HCEC 1CT (cell line): ENCODE results near the gene AGAP3.

Experiments used
- DNase-seq: peaks from one replicate; pipeline ENCODE4 v3.0.0-alpha.2; 2017

The AGAP3 gene

DNA sequence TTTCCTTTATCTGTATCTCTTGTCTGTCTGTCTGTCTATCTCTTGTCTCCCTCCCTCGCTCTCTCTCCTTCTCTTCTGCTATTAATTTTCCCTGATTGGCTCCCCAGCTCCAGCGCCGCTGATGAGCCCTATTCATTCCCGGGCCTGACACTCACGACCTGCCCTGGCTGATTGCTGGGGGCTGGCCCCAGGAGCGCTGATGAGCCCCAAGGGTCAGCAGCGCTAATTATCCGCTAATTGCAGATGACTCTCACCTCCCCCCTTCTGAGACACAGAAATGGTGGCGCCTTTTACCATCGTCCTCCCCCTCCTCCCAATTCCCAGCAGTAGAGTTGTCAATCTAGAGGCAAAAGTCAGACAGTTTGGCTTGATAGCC lies 82.5 kb downstream of the AGAP3 start:
- no peak for DNase-seq

DNA sequence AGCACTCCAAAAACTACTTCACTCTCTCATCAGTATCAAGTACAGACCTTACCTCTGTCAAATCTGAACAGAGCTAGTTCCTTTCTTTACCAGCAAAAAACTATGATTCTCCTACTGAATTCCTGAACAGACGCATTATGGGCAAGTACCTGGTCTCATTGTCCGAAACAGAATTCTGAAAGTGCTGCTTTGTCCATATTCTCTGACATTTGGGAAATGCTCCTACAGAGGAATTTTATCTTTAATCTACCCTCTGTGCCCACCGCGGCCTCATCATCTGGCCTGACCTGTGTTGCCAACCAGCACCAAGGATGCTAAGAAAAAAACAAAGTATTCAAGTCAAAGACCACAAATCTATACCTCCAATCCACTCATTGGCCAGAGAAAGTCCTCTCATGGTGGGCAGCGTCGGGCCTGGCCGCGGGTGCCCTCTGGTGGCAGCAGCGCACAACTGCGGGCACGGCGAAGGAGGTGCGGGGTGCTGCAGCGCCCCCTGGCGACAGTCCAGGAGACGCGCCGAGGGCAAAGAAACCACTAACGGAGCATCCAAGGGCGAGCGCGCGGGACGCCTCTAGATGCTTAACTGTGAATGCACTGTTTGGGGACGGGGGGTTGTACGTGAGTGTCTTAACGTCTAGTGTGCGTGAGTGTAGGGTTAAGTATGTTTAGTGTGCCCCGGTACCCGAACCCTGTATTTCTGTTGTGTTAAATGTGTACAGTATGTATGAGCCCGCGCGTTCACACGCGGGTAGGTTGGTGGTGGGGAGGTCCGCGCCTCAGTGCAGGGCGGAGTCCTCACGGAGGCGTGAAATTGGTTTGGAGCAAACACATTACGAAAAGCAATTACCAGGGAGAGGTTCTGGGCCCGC lies 86.2 kb downstream of the AGAP3 start:
- DNase-seq = peak; percentile 58

DNA sequence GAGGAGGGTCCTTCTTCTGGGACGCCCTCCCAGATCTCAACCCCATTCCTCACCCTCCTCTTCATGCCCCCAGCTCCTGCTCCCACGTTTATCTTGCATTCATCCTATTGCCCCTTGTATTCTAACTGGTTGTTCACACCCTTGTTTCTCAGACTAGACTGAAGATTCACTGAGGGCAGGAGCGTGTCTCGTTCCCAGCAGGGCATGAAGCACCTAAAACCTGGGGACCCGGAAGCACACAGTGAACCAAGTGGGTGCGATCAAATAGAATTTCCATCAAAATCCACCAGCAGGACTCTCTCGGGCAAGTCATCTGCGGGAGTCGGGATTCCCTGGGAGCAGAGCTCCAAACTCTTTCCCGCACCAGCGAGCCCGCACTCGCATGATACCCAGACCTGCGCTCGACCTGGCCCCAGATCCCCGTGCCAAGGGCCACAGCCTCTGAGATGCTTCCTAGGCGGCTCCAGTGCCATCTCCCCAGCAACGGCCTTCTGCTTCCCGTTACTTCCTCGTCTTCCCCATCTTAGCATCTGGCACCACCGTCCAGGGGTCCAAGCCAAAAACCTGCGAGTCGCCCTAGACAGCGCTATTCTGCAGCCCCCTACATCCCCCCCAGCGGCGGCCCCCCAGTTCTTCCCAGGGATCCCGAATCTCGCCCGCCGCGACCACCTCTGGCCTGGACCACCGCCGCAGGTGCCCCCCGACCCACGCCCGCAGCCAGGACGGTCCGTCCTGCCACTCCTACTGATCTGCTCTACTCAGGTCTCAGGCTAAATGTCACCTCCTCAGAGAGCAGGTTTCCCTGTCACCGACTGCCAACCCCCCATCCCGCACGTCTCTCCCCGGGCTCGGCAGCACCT lies 87.3 kb downstream of the AGAP3 start:
- no peak for DNase-seq

GRCh38 chr7:151174246-151175046 lies 88.2 kb downstream of the AGAP3 start:
- no peak for DNase-seq

GRCh38 chr7:151175047-151175792 lies 88.9 kb downstream of the AGAP3 start:
- DNase-seq = no peak

DNA sequence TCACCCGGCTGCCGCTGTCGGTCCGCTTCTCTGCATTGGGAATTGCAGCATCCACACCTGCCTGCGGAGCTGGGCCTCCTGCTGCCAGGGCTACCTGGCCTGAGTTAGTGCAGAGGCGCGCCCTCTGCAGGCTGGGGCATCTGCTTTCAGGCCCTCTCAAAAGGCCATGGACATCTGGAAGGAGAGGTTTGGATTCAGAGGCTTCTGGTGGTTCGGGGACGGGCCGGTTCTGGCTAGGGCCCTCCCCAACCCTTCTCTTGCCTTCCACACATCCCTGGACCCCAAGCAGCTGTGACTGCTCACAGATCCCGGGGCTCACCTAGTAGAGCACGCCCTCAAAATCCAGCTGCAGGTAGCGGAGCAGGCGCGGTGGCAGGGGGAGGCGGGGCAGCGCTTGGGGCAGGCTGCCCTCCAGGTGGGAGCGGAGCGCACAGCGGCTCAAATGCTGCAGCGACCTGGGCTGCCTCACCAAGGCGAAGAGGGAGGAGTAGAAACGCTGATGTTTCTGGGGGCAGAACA lies 89.6 kb downstream of the AGAP3 start:
- no peak for DNase-seq

DNA sequence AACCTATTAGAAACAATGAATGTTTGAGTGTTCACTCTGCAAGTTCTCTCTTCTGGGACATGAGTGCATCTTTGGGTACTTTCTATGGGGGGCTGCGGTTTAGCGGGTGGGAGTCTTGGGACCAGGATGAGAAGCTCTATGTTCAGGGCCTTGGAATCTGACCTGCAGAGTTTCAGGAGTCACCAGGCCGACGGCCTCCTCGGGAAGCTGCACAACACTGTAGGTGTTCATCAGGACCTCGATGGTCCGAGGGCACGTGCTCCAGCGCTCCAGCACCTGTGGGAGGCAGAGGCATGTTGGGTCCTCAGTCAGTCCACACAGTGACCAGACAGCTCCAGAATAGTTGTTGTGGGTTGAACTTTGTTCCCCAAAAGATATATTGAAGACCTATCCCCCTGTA lies 90.1 kb downstream of the AGAP3 start:
- DNase-seq = no peak

DNA sequence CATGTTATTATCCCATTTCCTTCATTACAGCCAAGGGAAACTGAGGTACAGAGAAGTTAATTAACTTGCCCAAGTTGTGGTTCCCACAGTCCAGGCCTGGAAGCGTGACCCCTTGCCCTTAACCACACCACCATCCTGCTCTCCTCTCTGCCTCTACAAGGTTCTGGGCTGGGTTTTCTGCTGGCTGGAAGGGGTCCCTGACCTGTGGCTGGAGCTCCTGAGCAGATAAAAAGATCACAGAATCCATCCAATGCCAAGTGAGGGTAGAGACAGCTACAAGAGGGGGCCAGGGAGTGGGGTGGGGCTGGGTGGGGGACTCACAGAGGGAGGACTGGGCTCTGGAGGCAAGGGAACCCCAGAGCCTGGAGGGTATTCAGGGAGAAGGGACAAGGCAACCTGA lies 91.0 kb downstream of the AGAP3 start:
- no peak for DNase-seq

DNA sequence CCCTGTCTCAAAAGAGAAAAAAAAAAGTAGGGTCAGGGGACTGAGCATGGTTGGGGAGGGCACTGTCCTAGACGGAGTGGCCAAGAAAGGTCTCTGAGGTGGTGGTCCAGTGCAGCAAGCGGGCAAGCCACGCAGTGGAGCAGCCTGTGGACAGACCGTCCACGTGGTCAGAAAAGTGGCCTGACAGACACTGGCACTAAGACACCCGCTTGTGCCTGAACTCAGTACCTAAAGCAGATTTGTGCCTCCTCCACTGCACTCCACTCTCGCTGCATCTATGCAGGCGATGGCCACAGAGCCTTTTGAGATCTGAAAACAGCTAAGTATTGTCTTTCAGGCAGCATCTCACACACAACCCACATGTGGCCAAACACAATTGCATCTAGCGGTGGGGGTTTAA lies 92.0 kb downstream of the AGAP3 start:
- DNase-seq = no peak

- no peak for DNase-seq
Observed at GRCh38 chr7:151178831-151179230, 92.6 kb downstream of the AGAP3 start.

DNA sequence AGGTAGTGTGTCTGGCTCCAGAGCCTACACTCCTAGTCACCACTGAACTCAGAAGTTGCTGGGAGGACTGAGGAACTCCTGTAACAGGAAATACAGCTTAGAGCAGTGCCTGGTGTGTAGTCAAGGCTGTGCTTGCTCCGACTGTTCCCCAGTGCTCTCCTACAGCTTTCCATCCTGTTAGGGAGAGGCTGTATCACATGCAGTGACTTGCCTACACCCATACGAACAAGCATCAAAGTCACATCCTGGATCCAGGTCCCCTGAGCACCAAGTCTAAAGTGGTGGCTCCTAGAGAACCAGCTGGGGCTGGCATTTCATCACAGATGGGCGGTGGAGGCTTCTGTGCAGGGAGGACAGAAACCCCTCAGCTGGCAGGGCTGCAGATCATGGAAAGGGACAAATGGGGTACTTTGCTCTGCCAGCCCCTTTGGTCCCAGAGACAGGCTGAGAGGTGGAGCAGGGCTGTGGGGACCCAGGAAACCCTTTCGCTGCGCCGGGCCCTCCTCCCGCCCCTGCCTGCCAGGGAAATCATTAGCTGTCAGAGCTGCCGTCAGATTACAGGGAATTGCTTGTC lies 93.1 kb downstream of the AGAP3 start:
- no peak for DNase-seq

DNA sequence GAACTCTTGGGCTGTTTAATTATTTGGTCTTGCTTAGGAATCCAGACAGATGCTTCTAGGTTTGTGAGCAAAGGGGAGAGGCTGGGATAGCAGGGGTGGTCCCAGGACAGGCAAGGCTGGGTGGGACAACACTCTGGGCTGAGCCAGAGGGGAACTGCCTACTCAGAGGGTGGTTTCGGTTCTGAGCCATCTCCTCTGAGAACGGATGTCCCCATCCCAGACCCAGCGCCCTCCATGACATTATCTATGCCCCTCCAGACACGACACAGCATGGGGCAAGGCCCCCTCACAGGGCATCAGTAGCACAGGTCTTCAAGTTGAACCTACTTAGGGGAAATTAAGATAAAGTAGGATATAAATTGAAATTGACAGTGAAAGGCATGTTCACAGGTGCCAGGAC lies 93.7 kb downstream of the AGAP3 start:
- no peak for DNase-seq

DNA sequence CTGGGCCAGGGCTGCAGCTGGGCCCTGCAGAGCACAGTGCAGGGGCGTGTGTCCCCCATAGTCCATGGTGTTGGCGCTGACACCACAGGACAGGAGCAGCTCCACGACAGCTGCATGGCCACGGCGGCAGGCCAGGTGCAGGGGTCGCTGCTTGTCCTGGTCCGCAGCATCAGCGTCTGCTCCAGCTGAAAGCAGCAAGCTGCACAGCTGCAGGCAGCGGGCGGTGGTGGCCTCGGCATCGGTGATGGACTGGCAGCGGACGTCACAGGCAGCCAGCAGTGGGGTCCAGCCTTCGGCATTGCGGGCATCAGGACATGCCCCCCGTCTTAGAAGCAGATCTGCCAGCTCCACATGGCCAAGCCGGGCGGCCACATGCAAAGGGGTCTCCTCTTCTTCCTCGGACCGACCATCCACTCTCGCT lies 94.7 kb downstream of the AGAP3 start:
- DNase-seq = no peak

DNA sequence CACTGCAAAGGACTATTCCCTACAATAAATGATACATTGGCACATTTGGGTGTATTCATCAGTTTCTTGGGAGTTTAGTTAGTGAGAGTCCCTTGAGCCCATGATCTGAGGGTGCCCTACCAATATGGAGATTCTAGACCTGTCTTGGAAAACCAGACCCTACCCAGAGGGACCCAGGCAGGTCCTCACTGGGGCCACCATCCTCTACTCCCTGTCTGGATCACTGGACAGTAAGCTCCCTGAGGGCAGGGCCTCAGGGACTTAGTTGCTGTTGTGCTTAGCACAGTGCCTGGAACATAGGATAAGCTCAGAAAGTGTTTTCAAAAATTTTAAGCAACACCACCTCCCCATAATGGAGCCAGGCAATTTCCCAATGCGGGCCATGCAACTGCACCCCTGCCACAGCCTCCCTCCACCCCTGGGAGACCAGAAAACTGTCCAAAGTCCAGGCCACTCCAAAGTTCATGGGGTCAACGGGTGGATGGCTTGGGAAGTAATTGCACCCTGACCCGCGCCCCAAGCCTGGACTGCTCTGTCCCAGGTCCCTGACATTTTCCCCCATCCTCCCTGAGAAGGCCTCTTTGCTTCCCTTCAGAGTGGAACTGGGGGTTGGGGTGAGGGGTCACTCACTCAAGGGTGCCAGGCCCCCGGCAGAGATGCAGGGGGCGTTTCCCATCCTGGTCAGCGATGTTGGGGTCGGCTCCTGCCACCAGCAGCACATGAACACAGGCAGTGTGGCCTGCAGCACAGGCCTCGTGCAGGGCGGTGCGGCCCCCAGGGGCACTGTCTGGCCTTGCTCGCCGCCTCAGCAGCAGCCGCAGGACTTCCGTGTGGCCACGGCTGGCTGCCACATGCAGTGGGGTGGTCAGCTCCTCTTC lies 99.7 kb downstream of the AGAP3 start:
- no peak for DNase-seq

DNA sequence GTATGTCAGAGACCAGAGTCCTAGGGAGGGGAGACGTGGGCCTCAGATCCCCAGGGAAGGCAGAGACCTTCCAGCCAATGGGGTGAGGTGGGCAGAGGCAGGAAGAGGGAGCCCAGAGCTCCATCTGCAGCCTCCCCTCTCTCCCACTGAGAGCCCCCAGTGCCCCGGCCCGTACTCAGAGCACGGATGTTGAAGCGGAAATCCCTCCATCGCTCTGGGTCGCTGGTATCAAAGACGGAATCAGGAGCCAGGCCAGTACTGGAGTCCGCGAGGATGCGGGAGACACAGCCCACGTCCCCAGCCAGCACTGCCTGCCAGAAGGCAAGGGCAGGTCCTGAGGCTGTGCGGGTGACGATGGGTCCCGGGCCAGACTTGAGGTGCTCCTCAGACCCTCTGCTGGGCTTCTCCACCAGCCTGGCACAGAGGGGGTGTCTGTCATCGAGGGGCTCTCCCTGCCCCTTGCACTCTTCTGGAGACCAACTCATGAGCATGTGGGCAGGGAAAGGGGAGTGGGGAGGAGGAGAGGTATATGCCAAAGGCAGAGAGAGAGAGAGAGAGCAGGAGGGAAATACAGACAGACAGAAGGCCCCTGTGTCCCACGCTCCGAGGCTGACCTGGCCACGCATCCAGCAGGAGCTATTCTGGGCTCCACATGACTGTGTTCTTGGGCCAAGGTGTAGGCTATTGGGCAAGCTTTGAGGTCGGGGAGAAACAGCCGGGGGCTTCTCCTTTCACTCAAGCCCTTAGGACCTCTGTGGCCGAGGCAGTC lies 100.5 kb downstream of the AGAP3 start, which contains the start of gene ASB10:
Gene ASB10 (minus strand): TSS at position 611 of the 769 bp plus-strand sequence. CDS start 120 bp downstream, at position 491.
- no peak for DNase-seq

GRCh38 chr7:151187409-151188251 lies 101.4 kb downstream of the AGAP3 start:
- no peak for DNase-seq

DNA sequence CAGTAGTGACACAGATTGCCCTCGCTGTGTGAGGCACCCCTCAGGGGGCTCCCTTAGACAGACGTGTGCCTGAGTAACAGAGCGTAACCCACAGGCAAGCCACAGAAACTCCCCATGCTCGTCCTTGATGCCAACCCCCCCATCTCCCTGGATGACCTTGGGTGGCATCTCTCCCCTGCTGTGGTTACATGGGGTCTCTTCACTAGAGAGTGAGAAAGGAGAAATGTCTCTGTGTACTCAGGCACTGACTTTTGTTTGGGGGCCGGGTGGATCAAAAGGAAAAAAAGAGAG lies 101.9 kb downstream of the AGAP3 start:
- DNase-seq = no peak

DNA sequence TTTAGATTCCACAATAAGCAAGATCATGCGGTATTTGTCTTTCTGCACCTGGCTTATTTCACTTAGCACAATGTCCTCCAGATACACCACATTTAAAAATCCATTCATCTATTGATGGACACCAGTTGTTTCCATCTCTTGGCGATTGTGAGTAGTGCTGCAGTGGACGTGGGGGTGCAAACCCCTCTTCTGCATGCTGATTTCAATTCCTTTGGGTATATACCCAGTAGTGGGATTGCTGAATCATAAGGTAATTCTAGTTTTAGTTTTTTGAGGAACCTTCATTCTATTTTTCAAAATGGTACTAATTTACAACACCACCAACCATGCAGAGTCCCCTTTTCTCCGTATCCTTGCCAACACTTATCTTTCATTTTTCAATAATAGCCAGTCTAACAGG lies 102.8 kb downstream of the AGAP3 start:
- DNase-seq = no peak

DNA sequence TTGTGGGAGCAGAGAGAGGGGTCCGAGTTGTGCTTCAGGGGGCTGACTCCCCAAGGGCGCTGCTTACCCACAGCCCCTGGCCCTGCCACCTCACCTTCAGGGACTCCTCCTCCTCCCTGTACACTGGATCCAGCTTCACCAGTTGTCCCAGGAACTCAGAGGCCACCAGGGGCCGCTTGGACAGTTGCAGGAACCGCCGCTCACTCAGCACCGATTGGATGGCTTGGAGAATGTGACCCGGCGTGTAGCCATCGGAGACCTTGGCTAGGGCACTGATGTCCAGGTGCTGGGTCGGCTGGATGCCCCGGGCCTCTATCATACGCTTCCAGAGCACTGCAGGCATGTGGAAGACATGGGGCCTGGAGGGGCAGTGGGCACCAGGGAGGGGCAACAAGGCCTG lies 105.3 kb downstream of the AGAP3 start:
- DNase-seq = no peak
